WTC11 (cell line): ENCODE measurements around the gene ABHD16B. TPM values are rescaled to one million over a fixed set of nuclear protein-coding genes. Genes with fewer than 3 reads are reported as not detected.

ENCODE experiments used
- ATAC-seq: fragments of 200-7000 bp; cut with Tn5 transposase; 2 replicates; pipeline ENCODE4 v1.10.0; 2021; ENCODE audit warnings: mild to moderate bottlenecking, moderate library complexity
- CTCF ChIA-PET: fragments of 300-600 bp; sonication (Branson Sonifier 250); formaldehyde crosslinking; loops from one replicate; lab custom pipeline; 2021; ENCODE audit warnings: antibody characterized with exemption; lab: Charles Lee
- POLR2A ChIA-PET: fragments of 350-600 bp; sonication (Branson Sonifier 250); formaldehyde crosslinking; loops from one replicate; lab custom pipeline; 2021; ENCODE audit warnings: antibody characterized with exemption; lab: Charles Lee
- DNase-seq: peaks from one replicate; pipeline ENCODE4 v3.0.0; 2021; ENCODE audit warnings: low spot score
- H3K27ac Mint-ChIP-seq: 2 replicates; pipeline ENCODE4 v1.8.0; 2021; ENCODE audit warnings: mixed read lengths
- H3K27me3 Mint-ChIP-seq: 2 replicates; pipeline ENCODE4 v1.8.0; 2021; ENCODE audit warnings: low read depth, mild to moderate bottlenecking, moderate library complexity, mixed read lengths
- H3K36me3 Mint-ChIP-seq: 2 replicates; pipeline ENCODE4 v1.8.0; 2021; ENCODE audit warnings: mixed read lengths
- H3K4me1 Mint-ChIP-seq: 2 replicates; pipeline ENCODE4 v1.8.0; 2022; ENCODE audit warnings: mixed read lengths
- H3K4me3 Mint-ChIP-seq: 2 replicates; pipeline ENCODE4 v1.8.0; 2021; ENCODE audit warnings: mild to moderate bottlenecking, moderate library complexity, mixed read lengths
- H3K9me3 Mint-ChIP-seq: 2 replicates; pipeline ENCODE4 v1.8.0; 2021; ENCODE audit warnings: mixed read lengths
- E2F1 ChIP-seq: sonication (generic); formaldehyde crosslinking; IDR thresholded peaks from 2 replicates; pipeline ENCODE4 v1.8.0; 2022; ENCODE audit warnings: mild to moderate bottlenecking, missing genetic modification reagents
- ELF4 ChIP-seq: sonication (generic); formaldehyde crosslinking; IDR thresholded peaks from 2 replicates; pipeline ENCODE4 v1.8.1; 2022; ENCODE audit warnings: low read depth, mild to moderate bottlenecking, moderate library complexity, missing genetic modification reagents
- ETV6 ChIP-seq: sonication (generic); formaldehyde crosslinking; IDR thresholded peaks from 2 replicates; pipeline ENCODE4 v1.8.1; 2022; ENCODE audit warnings: mild to moderate bottlenecking, missing genetic modification reagents
- FOXK1 ChIP-seq: sonication (generic); formaldehyde crosslinking; IDR thresholded peaks from 2 replicates; pipeline ENCODE4 v1.8.0; 2022; ENCODE audit warnings: mild to moderate bottlenecking, moderate library complexity, missing genetic modification reagents
- GABPB1 ChIP-seq: sonication (generic); formaldehyde crosslinking; IDR thresholded peaks from 2 replicates; pipeline ENCODE4 v1.8.1; 2023; ENCODE audit warnings: mild to moderate bottlenecking, missing genetic modification reagents
- GTF2I ChIP-seq: fragments of 250-450 bp; sonication (Bioruptor Pico); conservative IDR thresholded peaks from 2 replicates; pipeline ENCODE4 v1.4.0; 2021; ENCODE audit warnings: mild to moderate bottlenecking
- KAT7 ChIP-seq: sonication (generic); formaldehyde crosslinking; IDR thresholded peaks from 2 replicates; pipeline ENCODE4 v1.8.1; 2023; ENCODE audit warnings: missing genetic modification reagents, mild to moderate bottlenecking, borderline replicate concordance
- MXD4 ChIP-seq: fragments of 250-450 bp; sonication (Bioruptor Pico); IDR thresholded peaks from 2 replicates; pipeline ENCODE4 v1.8.0; 2021; ENCODE audit warnings: mild to moderate bottlenecking, moderate library complexity, borderline replicate concordance
- NFATC4 ChIP-seq: fragments of 250-450 bp; sonication (Bioruptor Pico); IDR thresholded peaks from 2 replicates; pipeline ENCODE4 v1.9.0; 2021; ENCODE audit warnings: mild to moderate bottlenecking
- NR1H2 ChIP-seq: sonication (generic); formaldehyde crosslinking; IDR thresholded peaks from 2 replicates; pipeline ENCODE4 v1.9.0; 2021; ENCODE audit warnings: mild to moderate bottlenecking, moderate library complexity, missing genetic modification reagents
- NR2C2 ChIP-seq: sonication (generic); formaldehyde crosslinking; IDR thresholded peaks from 2 replicates; pipeline ENCODE4 v1.8.0; 2022; ENCODE audit warnings: mild to moderate bottlenecking, missing genetic modification reagents
- NR3C1 ChIP-seq: sonication (generic); formaldehyde crosslinking; conservative IDR thresholded peaks from 2 replicates; pipeline ENCODE4 v1.8.1; 2023; ENCODE audit warnings: low read depth, mild to moderate bottlenecking, missing genetic modification reagents
- PRDM15 ChIP-seq: sonication (generic); formaldehyde crosslinking; IDR thresholded peaks from 2 replicates; pipeline ENCODE4 v1.8.0; 2022; ENCODE audit warnings: missing genetic modification reagents
- SP1 ChIP-seq: sonication (generic); formaldehyde crosslinking; conservative IDR thresholded peaks from 2 replicates; pipeline ENCODE4 v1.8.1; 2022; ENCODE audit warnings: missing genetic modification reagents
- TP53 ChIP-seq: sonication (generic); formaldehyde crosslinking; IDR thresholded peaks from 2 replicates; pipeline ENCODE4 v1.8.1; 2023; ENCODE audit warnings: mild to moderate bottlenecking, missing genetic modification reagents
- ZNF232 ChIP-seq: sonication (generic); formaldehyde crosslinking; IDR thresholded peaks from 2 replicates; pipeline ENCODE4 v1.8.0; 2022; ENCODE audit warnings: mild to moderate bottlenecking, missing genetic modification reagents
- ZNF396 ChIP-seq: fragments of 250-450 bp; sonication (Bioruptor Pico); IDR thresholded peaks from 2 replicates; pipeline ENCODE4 v1.8.0; 2021; ENCODE audit warnings: mild to moderate bottlenecking, moderate library complexity, borderline replicate concordance
- total RNA-seq: library from RNA; stranded (reverse); gene quantifications from 3 replicates; pipeline ENCODE4 v1.2.3, GENCODE V29; 2021
- TF ChIP-seq, protein P1 (sequence below): fragments of 250-450 bp; sonication (Bioruptor Pico); IDR thresholded peaks from 2 replicates; pipeline ENCODE4 v1.9.0; 2021; ENCODE audit warnings: moderate library complexity, mild to moderate bottlenecking, inconsistent platforms, borderline replicate concordance
- TF ChIP-seq, protein P2 (sequence below): sonication (generic); formaldehyde crosslinking; IDR thresholded peaks from 2 replicates; pipeline ENCODE4 v1.8.1; 2023; ENCODE audit warnings: mild to moderate bottlenecking, missing genetic modification reagents, moderate library complexity
- TF ChIP-seq, protein P3 (sequence below): fragments of 250-450 bp; sonication (Bioruptor Pico); IDR thresholded peaks from 2 replicates; pipeline ENCODE4 v1.9.0; 2021; ENCODE audit warnings: mild to moderate bottlenecking, borderline replicate concordance

ABHD16B gene
- total RNA-seq, 1 experiment from 2014 or later = 0.11 TPM

GRCh38 chr20:63854766-63855362, 6.4 kb upstream of the ABHD16B start:
- Mint-ChIP-seq H3K4me3 (peak overlapping the region; percentile 49), H3K27me3 (peaks cover 9% of the 10 kb centered on the region), H3K36me3 (no peaks in the 10 kb centered on the region), H3K9me3 (no peaks in the 10 kb centered on the region), H3K27ac (no peak overlapping the region), H3K4me1 (peaks cover 41% of the 10 kb centered on the region)
- TF ChIP-seq SP1 (CRISPR knock-in tag) = 0 out of 2 replicates have a peak, but pooled peaks have one; percentile 22
- no peak for TF ChIP-seq ZNF396 (CRISPR knock-in tag)
- ChIA-PET CTCF (interaction anchor here (0.6 to 3.4 kb wide), 16 partner anchors 8 to 371 kb away, joined by 3 to 29 read pairs (median 4); partner anchors contain the start of genes ARFRP1, PRPF6, SAMD10 and TPD52L2), POLR2A (interaction anchor here (0.8 to 2.7 kb wide), 4 partner anchors 7 to 317 kb away, joined by 3 to 18 read pairs (median 7); partner anchors contain the start of genes PTK6 and TPD52L2)
- ATAC-seq (peak; percentile 2; the same call in 1 of the 2 replicates), DNase-seq (no peak)

DNA sequence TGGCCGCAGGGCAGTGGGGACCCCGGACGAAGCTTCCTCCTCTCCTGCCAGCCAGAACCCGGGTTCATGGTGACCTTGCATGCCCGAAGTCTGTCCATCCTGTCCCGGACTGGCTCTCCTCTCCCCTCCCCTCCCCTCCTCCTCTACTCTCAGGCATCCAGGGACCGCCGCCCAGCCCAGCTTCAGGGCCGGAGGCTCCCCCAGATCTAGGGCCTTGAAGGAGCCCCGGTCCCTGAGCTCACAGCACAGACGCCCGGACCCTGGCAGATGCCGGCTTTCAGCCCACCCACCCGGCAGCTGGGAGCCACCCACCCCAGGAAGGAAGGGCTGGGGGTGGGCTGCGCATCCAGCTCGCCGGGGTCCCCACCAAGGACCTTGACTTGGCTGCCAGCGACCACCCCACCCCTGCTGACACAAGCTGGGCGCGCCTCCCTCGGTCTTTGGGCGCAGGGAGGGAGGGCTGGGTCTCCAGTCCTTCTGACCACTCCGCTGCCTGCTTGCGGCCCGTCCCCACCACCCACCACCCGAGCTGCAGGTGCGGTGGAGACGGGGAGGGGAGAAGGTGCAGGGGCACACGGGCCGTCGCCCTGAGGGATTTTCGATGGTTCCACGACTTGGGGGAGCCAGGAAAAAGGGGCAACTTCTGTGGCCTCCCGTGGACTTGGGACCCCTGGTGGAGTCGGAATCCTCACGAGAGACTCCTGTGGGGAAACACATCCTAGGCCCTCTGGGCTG, 5.8 kb upstream of the ABHD16B start:
- Mint-ChIP-seq H3K4me3 (peak overlapping the region; percentile 51), H3K27ac (no peak overlapping the region), H3K9me3 (no peaks in the 10 kb centered on the region), H3K4me1 (peaks cover 45% of the 10 kb centered on the region), H3K27me3 (peaks cover 9% of the 10 kb centered on the region), H3K36me3 (no peaks in the 10 kb centered on the region)
- POLR2A ChIA-PET = interaction anchor here (0.8 to 2.7 kb wide), 4 partner anchors 8 to 318 kb away, joined by 3 to 18 read pairs (median 7); partner anchors contain the start of genes PTK6 and TPD52L2
- CTCF ChIA-PET = interaction anchor here (0.6 to 3.4 kb wide), 18 partner anchors 8 to 372 kb away, joined by 3 to 29 read pairs (median 4); partner anchors contain the start of genes ARFRP1, PRPF6, SAMD10 and TPD52L2
- ATAC-seq (peak; percentile 9), DNase-seq (no peak)
- no peak for TF ChIP-seq E2F1 (CRISPR knock-in tag)
- no peak for TF ChIP-seq PRDM15 (CRISPR knock-in tag)
- TF ChIP-seq NFATC4 (CRISPR knock-in tag) = no peak
- no peak for TF ChIP-seq NR1H2 (CRISPR knock-in tag)
- no peak for TF ChIP-seq NR2C2
- no peak for TF ChIP-seq MXD4 (CRISPR knock-in tag)
- no peak for TF ChIP-seq ETV6 (CRISPR knock-in tag)
- TF ChIP-seq ELF4 = no peak
- no peak for TF ChIP-seq TP53 (CRISPR knock-in tag)
- no peak for TF ChIP-seq GTF2I (CRISPR knock-in tag)
- TF ChIP-seq, protein P1, sequence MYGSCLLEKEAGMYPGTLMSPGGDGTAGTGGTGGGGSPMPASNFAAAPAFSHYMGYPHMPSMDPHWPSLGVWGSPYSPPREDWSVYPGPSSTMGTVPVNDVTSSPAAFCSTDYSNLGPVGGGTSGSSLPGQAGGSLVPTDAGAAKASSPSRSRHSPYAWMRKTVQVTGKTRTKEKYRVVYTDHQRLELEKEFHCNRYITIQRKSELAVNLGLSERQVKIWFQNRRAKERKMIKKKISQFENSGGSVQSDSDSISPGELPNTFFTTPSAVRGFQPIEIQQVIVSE (CRISPR knock-in tag) = no peak
- TF ChIP-seq, protein P2, sequence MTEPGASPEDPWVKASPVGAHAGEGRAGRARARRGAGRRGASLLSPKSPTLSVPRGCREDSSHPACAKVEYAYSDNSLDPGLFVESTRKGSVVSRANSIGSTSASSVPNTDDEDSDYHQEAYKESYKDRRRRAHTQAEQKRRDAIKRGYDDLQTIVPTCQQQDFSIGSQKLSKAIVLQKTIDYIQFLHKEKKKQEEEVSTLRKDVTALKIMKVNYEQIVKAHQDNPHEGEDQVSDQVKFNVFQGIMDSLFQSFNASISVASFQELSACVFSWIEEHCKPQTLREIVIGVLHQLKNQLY (CRISPR knock-in tag) = no peak
- TF ChIP-seq, protein P3, sequence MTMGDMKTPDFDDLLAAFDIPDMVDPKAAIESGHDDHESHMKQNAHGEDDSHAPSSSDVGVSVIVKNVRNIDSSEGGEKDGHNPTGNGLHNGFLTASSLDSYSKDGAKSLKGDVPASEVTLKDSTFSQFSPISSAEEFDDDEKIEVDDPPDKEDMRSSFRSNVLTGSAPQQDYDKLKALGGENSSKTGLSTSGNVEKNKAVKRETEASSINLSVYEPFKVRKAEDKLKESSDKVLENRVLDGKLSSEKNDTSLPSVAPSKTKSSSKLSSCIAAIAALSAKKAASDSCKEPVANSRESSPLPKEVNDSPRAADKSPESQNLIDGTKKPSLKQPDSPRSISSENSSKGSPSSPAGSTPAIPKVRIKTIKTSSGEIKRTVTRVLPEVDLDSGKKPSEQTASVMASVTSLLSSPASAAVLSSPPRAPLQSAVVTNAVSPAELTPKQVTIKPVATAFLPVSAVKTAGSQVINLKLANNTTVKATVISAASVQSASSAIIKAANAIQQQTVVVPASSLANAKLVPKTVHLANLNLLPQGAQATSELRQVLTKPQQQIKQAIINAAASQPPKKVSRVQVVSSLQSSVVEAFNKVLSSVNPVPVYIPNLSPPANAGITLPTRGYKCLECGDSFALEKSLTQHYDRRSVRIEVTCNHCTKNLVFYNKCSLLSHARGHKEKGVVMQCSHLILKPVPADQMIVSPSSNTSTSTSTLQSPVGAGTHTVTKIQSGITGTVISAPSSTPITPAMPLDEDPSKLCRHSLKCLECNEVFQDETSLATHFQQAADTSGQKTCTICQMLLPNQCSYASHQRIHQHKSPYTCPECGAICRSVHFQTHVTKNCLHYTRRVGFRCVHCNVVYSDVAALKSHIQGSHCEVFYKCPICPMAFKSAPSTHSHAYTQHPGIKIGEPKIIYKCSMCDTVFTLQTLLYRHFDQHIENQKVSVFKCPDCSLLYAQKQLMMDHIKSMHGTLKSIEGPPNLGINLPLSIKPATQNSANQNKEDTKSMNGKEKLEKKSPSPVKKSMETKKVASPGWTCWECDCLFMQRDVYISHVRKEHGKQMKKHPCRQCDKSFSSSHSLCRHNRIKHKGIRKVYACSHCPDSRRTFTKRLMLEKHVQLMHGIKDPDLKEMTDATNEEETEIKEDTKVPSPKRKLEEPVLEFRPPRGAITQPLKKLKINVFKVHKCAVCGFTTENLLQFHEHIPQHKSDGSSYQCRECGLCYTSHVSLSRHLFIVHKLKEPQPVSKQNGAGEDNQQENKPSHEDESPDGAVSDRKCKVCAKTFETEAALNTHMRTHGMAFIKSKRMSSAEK (CRISPR knock-in tag) = no peak
- TF ChIP-seq GABPB1 (CRISPR knock-in tag) = no peak
- TF ChIP-seq FOXK1 (CRISPR knock-in tag) = no peak
- TF ChIP-seq ZNF232 (CRISPR knock-in tag) = no peak
- no peak for TF ChIP-seq NR3C1 (CRISPR knock-in tag)
- TF ChIP-seq KAT7 (CRISPR knock-in tag) = no peak
